HEK293T (cell line): Measurements from ENCODE around the gene PRKCB.

ENCODE experiments used
- ARNT ChIP-seq: fragments of 450-650 bp; IDR thresholded peaks from 2 replicates; pipeline ENCODE4 v1.6.1; 2017; ENCODE audit warnings: mild to moderate bottlenecking
- BHLHE40 ChIP-seq: fragments of 450-650 bp; IDR thresholded peaks from 2 replicates; pipeline ENCODE4 v1.6.1; 2016; ENCODE audit warnings: mild to moderate bottlenecking, moderate library complexity, borderline replicate concordance
- ELF4 ChIP-seq: fragments of 450-650 bp; IDR thresholded peaks from 2 replicates; pipeline ENCODE4 v1.6.1; 2017; ENCODE audit warnings: antibody characterized with exemption
- FOXK2 ChIP-seq: fragments of 450-650 bp; IDR thresholded peaks from 2 replicates; pipeline ENCODE4 v1.6.1; 2016; ENCODE audit warnings: mild to moderate bottlenecking
- FOXM1 ChIP-seq: fragments of 450-650 bp; IDR thresholded peaks from 2 replicates; pipeline ENCODE4 v1.6.1; 2017; ENCODE audit warnings: mild to moderate bottlenecking, borderline replicate concordance
- NFRKB ChIP-seq: fragments of 450-650 bp; IDR thresholded peaks from 2 replicates; pipeline ENCODE4 v1.6.1; 2016; ENCODE audit warnings: mild to moderate bottlenecking, moderate library complexity
- SP1 ChIP-seq: fragments of 450-650 bp; IDR thresholded peaks from 2 replicates; pipeline ENCODE4 v1.6.1; 2017
- SUZ12 ChIP-seq: fragments of 450-650 bp; IDR thresholded peaks from 2 replicates; pipeline ENCODE4 v1.6.1; 2016; ENCODE audit warnings: mild to moderate bottlenecking
- TARDBP ChIP-seq: fragments of 450-650 bp; IDR thresholded peaks from 2 replicates; pipeline ENCODE4 v1.6.1; 2016

GRCh38 chr16:23838485-23839142 is 2.8 kb downstream of the PRKCB start:
- TF ChIP-seq FOXM1 (no peak), NFRKB (no peak), FOXK2 (no peak), TARDBP (no peak), SUZ12 (no peak), SP1 (no peak), ARNT (no peak), BHLHE40 (no peak), ELF4 (no peak)
